Measurements from ENCODE around the gene SLC25A13. TPM values are rescaled to one million over a fixed set of nuclear protein-coding genes. Genes with fewer than 3 reads are reported as not detected.

The SLC25A13 gene
- total RNA-seq, 2 experiments from 2014 or later, result 9.1 to 10.7 TPM

- H3K4me1 Mint-ChIP-seq, result peaks cover 6% of the 10 kb centered on the region
- H3K27ac Mint-ChIP-seq, result no peak overlapping the region
- ATAC-seq (ENCODE audit: low read depth), result no peak
- peaks cover 2% of the 10 kb centered on the region for H3K27me3 Mint-ChIP-seq
- POLR2A ChIA-PET, result no interaction called here
- no peak overlapping the region for H3K4me3 Mint-ChIP-seq
- no peak for DNase-seq
- H3K9me3 Mint-ChIP-seq, result no peaks in the 10 kb centered on the region
- H3K36me3 Mint-ChIP-seq, result peaks cover 4% of the 10 kb centered on the region
Observed at GRCh38 chr7:96238474-96238873, 83.4 kb downstream of the SLC25A13 start.

- Mint-ChIP-seq H3K4me1 (no peaks in the 10 kb centered on the region), H3K9me3 (no peaks in the 10 kb centered on the region), H3K4me3 (no peak overlapping the region), H3K27me3 (peaks cover 2% of the 10 kb centered on the region), H3K36me3 (peaks cover 4% of the 10 kb centered on the region), H3K27ac (no peak overlapping the region)
- POLR2A ChIA-PET, result no interaction called here
- DNase-seq (no peak), ATAC-seq (ENCODE audit: low read depth) (no peak)
Observed at GRCh38 chr7:96237040-96237439, 84.9 kb downstream of the SLC25A13 start.

- H3K27me3 Mint-ChIP-seq, result peaks cover 2% of the 10 kb centered on the region
- H3K27ac Mint-ChIP-seq, result no peak overlapping the region
- POLR2A ChIA-PET, result no interaction called here
- H3K4me3 Mint-ChIP-seq, result no peak overlapping the region
- no peaks in the 10 kb centered on the region for H3K4me1 Mint-ChIP-seq
- no peak for DNase-seq
- ATAC-seq (ENCODE audit: low read depth), result no peak
- no peaks in the 10 kb centered on the region for H3K9me3 Mint-ChIP-seq
- H3K36me3 Mint-ChIP-seq, result peaks cover 7% of the 10 kb centered on the region
Observed at GRCh38 chr7:96236198-96237039, 85.5 kb downstream of the SLC25A13 start.

- Mint-ChIP-seq H3K9me3 (no peaks in the 10 kb centered on the region), H3K36me3 (peaks cover 7% of the 10 kb centered on the region), H3K4me3 (no peak overlapping the region), H3K4me1 (no peaks in the 10 kb centered on the region), H3K27ac (no peak overlapping the region), H3K27me3 (peaks cover 2% of the 10 kb centered on the region)
- POLR2A ChIA-PET, result no interaction called here
- no peak for DNase-seq
- no peak for ATAC-seq (ENCODE audit: low read depth)
Observed at GRCh38 chr7:96235281-96235680, 86.6 kb downstream of the SLC25A13 start.

- no peaks in the 10 kb centered on the region for H3K9me3 Mint-ChIP-seq
- H3K4me3 Mint-ChIP-seq, result no peak overlapping the region
- H3K27me3 Mint-ChIP-seq, result peaks cover 2% of the 10 kb centered on the region
- H3K36me3 Mint-ChIP-seq, result peaks cover 15% of the 10 kb centered on the region
- no peaks in the 10 kb centered on the region for H3K4me1 Mint-ChIP-seq
- no peak overlapping the region for H3K27ac Mint-ChIP-seq
- POLR2A ChIA-PET, result no interaction called here
- DNase-seq (no peak), ATAC-seq (ENCODE audit: low read depth) (no peak)
Observed at GRCh38 chr7:96233528-96234154, 88.3 kb downstream of the SLC25A13 start.

- Mint-ChIP-seq H3K27ac (no peak overlapping the region), H3K27me3 (peaks cover 2% of the 10 kb centered on the region), H3K9me3 (no peaks in the 10 kb centered on the region), H3K36me3 (peaks cover 17% of the 10 kb centered on the region), H3K4me1 (no peaks in the 10 kb centered on the region), H3K4me3 (no peak overlapping the region)
- POLR2A ChIA-PET, result no interaction called here
- DNase-seq (no peak), ATAC-seq (ENCODE audit: low read depth) (no peak)
Observed at GRCh38 chr7:96233084-96233483, 88.8 kb downstream of the SLC25A13 start.

GRCh38 chr7:96228760-96229159 lies 93.1 kb downstream of the SLC25A13 start:
- POLR2A ChIA-PET, result no interaction called here
- H3K27me3 Mint-ChIP-seq, result no peaks in the 10 kb centered on the region
- no peaks in the 10 kb centered on the region for H3K4me1 Mint-ChIP-seq
- ATAC-seq (ENCODE audit: low read depth) (no peak), DNase-seq (no peak)
- H3K9me3 Mint-ChIP-seq, result no peaks in the 10 kb centered on the region
- no peak overlapping the region for H3K4me3 Mint-ChIP-seq
- no peak overlapping the region for H3K27ac Mint-ChIP-seq
- H3K36me3 Mint-ChIP-seq, result peaks cover 13% of the 10 kb centered on the region

GRCh38 chr7:96225251-96225650 lies 96.6 kb downstream of the SLC25A13 start:
- Mint-ChIP-seq H3K4me1 (no peaks in the 10 kb centered on the region), H3K4me3 (no peak overlapping the region), H3K27me3 (no peaks in the 10 kb centered on the region), H3K36me3 (peaks cover 10% of the 10 kb centered on the region), H3K27ac (no peak overlapping the region), H3K9me3 (no peaks in the 10 kb centered on the region)
- DNase-seq, result no peak
- ATAC-seq (ENCODE audit: low read depth), result no peak
- POLR2A ChIA-PET, result no interaction called here

- H3K9me3 Mint-ChIP-seq, result no peaks in the 10 kb centered on the region
- H3K4me1 Mint-ChIP-seq, result no peaks in the 10 kb centered on the region
- H3K27me3 Mint-ChIP-seq, result no peaks in the 10 kb centered on the region
- POLR2A ChIA-PET, result no interaction called here
- ATAC-seq (ENCODE audit: low read depth), result no peak
- no peak overlapping the region for H3K27ac Mint-ChIP-seq
- no peak for DNase-seq
- H3K4me3 Mint-ChIP-seq, result no peak overlapping the region
- H3K36me3 Mint-ChIP-seq, result peaks cover 7% of the 10 kb centered on the region
Observed at GRCh38 chr7:96224685-96225084, 97.2 kb downstream of the SLC25A13 start.

- Mint-ChIP-seq H3K9me3 (no peaks in the 10 kb centered on the region), H3K27ac (no peak overlapping the region), H3K4me1 (no peaks in the 10 kb centered on the region), H3K27me3 (no peaks in the 10 kb centered on the region), H3K36me3 (peaks cover 2% of the 10 kb centered on the region), H3K4me3 (no peak overlapping the region)
- DNase-seq (no peak), ATAC-seq (ENCODE audit: low read depth) (no peak)
- POLR2A ChIA-PET, result no interaction called here
Observed at GRCh38 chr7:96224073-96224472, 97.8 kb downstream of the SLC25A13 start.

GRCh38 chr7:96221888-96222287 lies 100.0 kb downstream of the SLC25A13 start:
- Mint-ChIP-seq H3K27me3 (no peaks in the 10 kb centered on the region), H3K36me3 (no peaks in the 10 kb centered on the region), H3K4me1 (no peaks in the 10 kb centered on the region)

GRCh38 chr7:96219378-96220130 lies 102.3 kb downstream of the SLC25A13 start:
- no peaks in the 10 kb centered on the region for H3K9me3 Mint-ChIP-seq
- H3K27ac Mint-ChIP-seq, result no peak overlapping the region
- H3K27me3 Mint-ChIP-seq, result no peaks in the 10 kb centered on the region
- no peak for DNase-seq
- POLR2A ChIA-PET, result no interaction called here
- no peaks in the 10 kb centered on the region for H3K4me1 Mint-ChIP-seq
- ATAC-seq (ENCODE audit: low read depth), result no peak
- H3K4me3 Mint-ChIP-seq, result no peak overlapping the region
- no peaks in the 10 kb centered on the region for H3K36me3 Mint-ChIP-seq

More at GRCh38 chr7:96221888-96222287, 100.0 kb downstream of the SLC25A13 start:
- Mint-ChIP-seq H3K9me3 (no peaks in the 10 kb centered on the region), H3K27ac (no peak overlapping the region), H3K4me3 (no peak overlapping the region)
- ATAC-seq (ENCODE audit: low read depth) (no peak), DNase-seq (no peak)
- POLR2A ChIA-PET, result no interaction called here

- no peaks in the 10 kb centered on the region for H3K9me3 Mint-ChIP-seq
- no peaks in the 10 kb centered on the region for H3K27me3 Mint-ChIP-seq
- DNase-seq, result no peak
- H3K27ac Mint-ChIP-seq, result no peak overlapping the region
- no peak for ATAC-seq (ENCODE audit: low read depth)
- no peaks in the 10 kb centered on the region for H3K36me3 Mint-ChIP-seq
- no peak overlapping the region for H3K4me3 Mint-ChIP-seq
- H3K4me1 Mint-ChIP-seq, result no peaks in the 10 kb centered on the region
- POLR2A ChIA-PET, result no interaction called here
Observed at GRCh38 chr7:96218664-96219243, 103.1 kb downstream of the SLC25A13 start.

All from activated naive CD8-positive, alpha-beta T cell treated with anti-CD3 and anti-CD28 coated beads, Interleukin-2, amount 10 ng/mL, durations not matched to agents 7 days and 5 days (primary cell).